NCI-H82 treated with DMSO at 0.1 percent for 48 hours (cell line): ENCODE measurements around the gene SATB2.

ENCODE experiments used
- DNase-seq: peaks from one replicate; lab custom pipeline; 2025; ENCODE audit not compliant: unreplicated experiment; lab: John Stamatoyannopoulos, UW

Gene SATB2

DNA sequence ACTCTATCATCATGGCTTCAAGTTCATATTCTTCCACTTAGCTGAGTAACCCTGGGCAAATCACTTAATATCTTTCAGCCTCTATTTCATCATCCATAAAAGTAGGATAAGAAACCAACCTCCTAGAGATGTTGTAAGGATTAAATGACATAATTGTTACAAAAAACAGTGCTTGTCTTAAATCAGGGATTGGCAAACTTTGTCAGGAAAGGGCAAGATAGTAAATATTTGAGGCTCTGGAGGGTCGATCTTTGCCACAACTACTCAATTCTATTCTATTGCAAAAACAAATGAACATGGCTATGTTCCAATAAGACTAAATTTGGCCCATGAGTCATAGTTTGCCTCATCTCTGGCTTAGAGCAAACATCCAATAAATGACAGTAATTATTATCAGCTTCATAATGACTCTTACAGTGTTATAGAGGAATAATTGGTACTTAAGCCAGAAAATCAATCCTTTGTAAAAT lies 184.7 kb downstream of the SATB2 start:
- no peak for DNase-seq

- no peak for DNase-seq
Observed at GRCh38 chr2:199261936-199262335, 195.8 kb downstream of the SATB2 start.

DNA sequence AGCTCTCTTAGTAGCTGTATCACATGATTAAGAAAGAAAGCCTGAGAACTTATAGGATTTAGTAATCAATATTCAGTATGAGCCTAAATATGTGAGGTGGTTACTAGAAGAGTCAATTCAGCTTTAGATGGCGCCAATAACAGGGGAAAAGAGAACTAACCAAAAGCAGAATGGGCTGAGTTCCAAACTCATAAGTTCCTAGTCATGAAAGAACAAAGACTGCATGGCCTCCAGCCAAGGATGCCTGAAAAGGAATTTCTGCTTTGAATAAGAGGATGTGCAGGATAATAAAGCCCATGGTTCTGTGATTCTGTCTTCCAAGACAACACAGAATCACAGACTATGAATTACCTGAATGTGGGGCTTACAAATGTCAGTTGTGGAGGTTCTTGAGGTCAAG lies 196.5 kb downstream of the SATB2 start:
- DNase-seq: no peak

DNA sequence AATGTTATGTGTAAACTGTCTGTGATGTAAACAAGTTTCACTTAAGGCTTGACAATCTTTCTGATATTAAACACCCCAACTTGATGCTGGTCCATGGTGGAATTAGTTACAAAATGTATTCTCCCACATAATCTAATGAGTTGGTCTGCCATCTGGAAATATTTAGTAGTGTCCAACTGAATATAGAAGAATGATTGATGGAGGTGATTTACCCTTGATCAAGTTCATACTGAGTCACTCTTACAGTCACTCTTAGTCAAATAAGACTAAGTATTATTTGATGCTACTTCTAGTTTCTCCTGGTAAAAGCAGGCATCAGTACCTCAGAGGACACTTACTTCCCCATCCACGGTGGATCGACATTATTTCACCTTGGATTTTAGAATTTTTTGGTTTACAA lies 198.1 kb downstream of the SATB2 start:
- no peak for DNase-seq

DNA sequence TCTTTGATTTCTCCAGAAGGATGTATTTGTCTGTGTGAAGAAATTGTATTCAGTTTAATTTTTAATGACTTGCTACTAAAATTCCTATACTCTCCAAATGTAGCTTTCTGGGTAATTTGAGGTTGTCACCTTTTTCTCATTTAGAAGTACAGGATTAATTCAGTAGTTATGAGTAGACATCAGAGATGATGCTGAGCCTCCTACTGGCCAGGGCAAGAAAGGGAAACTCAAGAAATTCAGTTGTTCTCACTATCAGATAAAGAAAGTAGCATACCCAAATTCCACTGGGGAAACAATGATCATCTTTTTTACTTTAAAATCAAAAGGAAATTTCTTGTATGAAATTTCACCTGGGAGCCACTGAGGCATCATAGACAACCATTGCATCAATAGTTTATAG lies 199.4 kb downstream of the SATB2 start:
- DNase-seq: no peak

- DNase-seq: no peak
Observed at GRCh38 chr2:199257261-199258224, 200.2 kb downstream of the SATB2 start.

DNA sequence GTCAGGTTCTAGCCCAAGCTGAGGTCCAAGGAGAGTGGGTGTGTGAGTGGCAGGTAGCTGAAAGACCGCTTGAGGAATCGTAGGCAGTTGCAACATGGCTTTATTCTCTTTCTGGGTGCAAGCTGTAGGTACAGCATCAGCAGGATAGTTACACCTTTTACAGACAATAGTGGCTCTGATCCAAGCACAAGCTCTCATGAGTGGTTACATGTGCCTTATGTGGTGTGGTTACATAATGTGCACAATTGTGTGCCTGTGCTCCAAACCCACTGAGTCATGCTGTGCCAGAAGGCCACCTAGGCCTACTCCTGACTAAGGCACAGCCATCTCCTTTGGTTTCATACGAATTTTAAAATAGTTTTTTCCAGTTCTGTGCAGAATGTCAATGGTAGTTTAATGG lies 227.6 kb downstream of the SATB2 start:
- no peak for DNase-seq

DNA sequence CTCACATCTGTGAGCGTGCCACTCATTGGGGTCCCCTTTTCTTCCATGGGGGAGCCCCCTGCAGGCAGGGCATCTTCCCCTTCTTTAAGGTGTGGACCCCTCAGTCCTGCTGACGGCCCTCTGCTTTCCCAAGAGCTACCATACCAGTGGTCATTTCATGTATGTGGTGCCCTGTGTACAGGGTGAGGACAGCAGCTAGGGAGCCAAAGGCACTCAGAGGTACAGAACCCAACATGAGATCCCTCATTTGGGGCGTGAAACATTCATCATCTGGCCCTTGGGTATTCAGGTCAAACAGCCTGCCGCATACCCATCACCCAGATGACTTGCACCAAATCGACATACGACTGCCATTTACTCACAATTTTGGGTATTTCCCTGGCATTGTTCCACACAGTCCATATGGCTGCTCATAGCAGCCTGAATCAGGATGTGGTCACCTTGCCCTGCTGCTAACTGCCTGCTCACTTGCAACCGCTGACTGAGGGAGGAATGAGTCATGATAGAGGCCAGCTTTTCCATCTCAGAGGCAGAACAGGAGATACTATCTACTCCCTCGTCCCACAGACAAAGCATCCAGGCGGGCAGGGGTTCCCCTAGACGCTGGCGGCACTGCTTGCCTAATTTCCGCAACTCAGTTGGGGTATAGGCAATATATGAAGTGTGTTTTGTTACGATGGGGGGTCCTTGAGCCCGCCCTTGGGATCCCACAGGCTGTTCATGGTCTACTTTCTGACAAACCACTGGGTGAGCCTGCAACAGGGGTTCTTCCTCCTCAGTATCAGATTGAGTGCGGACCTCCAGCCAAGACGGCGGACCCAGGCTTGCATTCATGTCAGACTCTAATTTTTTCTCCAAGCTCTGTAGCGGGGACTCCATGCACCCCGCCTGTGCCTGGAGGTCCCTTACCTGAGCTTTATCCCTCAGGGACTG lies 228.6 kb downstream of the SATB2 start:
- DNase-seq: no peak

DNA sequence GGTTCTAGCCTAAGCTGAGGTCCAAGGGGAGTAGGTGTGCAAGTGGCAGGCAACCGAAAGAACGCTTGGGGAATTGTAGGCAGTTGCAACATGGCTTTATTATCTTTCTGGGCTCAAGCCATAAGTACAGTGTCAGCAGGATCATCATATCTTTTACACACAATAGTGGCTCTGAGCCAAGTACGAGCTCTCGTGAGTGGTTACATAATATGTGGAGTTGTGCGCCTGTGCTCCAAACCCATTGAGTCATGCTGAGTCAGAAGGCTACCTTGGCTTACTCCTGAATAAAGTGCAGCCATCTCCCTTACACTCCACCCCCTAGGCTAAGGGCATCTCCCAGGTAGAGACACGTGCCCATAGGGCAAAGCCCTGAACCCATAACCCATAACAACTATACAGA lies 233.9 kb downstream of the SATB2 start:
- no peak for DNase-seq

DNA sequence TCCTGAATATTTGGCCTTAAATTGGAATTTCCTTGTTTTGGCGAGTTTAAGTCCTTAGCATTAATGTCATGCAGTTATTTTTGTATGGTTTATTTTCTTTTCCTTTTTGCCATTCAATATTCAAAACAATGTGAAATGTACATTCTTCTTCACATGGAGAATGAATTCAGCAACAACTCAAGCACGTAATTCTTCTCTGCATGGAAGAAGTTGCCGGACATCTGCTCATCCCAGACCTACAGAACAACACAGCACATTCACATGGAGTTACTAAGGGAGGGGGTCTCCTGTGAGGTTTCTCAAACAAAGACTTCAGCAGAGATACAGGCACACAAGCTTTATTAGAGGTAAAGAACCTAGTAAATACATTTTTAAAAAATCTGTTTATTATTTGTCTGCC lies 236.8 kb downstream of the SATB2 start:
- no peak for DNase-seq

DNA sequence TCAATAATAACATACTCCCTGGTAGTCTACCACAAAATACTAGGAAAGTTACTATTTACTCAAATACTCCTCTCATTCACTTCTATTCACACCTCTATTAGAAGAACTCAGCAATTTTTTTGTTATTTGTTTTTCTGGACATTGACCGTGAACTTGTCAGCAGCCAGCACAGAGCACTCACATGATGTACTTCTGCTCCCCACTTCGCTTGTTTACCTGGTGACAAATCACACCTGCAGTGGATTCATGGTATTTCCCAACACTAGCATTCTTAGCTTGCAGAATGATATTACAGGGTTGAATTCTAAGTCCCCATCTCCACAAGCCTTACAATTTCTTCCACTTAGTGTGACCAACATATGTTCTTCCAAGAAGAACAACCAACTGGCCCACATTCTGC lies 238.2 kb downstream of the SATB2 start:
- no peak for DNase-seq
